NCI-H524 (cell line): ENCODE results near the gene ANKRD13C.

Experiments
- DNase-seq, 2 experiments: peaks; one replicate each; lab custom pipeline; 2025; lab: John Stamatoyannopoulos, UW

ANKRD13C gene

DNA sequence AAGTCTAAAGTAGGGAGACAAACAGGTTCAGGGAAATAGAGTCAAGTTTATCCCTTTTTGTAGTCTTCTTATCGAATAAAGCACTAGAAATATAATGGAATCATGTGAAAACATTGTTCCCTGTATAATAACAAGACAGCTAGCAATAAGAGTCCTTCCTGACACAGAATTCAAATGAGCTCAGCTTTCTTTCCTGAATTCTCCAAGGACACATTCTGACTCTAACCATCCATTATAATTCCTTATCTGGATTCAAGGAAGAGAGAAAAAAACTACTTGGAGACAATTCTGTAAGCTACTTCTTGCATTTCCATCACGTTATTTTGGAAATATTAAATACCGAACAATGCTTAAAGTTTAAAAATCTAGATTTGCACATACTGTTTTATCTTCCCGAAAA, 58.8 kb downstream of the ANKRD13C start:
- DNase-seq, result no peak

DNA sequence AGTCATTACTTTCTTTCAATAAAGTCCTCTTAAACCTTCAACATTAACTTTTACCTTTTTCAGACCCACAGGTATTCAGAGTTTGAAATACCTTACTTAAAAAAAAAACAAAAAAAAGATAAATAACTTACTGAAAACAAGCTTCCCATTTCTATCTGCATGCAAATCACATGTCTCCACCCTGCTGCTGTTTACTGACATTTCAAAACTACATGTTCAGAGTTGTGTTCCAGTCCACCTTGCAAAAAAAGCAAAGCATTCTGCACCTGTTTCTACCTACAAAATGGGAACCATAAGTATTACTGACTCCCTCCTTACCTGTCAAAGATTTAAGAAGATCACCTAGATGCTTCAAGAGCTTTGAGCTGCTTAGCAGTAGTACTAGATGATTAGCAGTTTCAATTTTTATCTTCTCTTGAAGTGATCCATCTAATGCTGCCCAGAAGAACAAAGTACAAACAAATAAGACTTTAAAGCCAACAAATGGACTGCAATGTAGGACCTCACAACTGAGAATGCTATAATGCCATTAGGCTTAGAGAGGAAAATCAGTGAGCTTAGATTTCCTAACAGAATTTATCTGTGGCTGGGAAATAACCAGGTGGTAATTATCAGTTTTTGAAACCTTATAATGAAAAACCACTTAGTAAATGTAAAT, 61.2 kb downstream of the ANKRD13C start:
- no peak for DNase-seq

GRCh38 chr1:70290218-70290617, 64.3 kb downstream of the ANKRD13C start:
- DNase-seq, result no peak

- no peak for DNase-seq
Observed at GRCh38 chr1:70288166-70288565, 66.4 kb downstream of the ANKRD13C start.

- no peak for DNase-seq
Observed at GRCh38 chr1:70286453-70286852, 68.1 kb downstream of the ANKRD13C start.

DNA sequence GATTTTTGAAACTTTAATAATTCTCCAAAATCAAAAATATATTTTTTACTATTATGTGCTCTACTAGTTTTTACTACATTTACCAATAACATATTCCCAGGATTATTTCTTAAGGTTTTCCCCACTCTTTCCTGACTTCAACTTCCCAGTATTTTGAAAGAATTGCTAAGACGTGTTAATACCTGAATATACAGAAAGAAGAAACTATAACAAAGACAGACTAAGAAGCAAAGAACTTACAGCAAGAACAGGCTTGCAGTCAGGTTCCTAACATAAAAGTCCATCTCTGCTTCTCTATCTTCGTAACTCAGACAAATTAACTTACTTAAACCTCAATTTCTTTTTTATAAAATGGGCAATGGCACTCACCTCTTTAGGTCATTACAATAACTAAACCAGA, 70.2 kb downstream of the ANKRD13C start:
- DNase-seq, result no peak

GRCh38 chr1:70278710-70279109, 75.8 kb downstream of the ANKRD13C start:
- no peak for DNase-seq

GRCh38 chr1:70277875-70278274, 76.6 kb downstream of the ANKRD13C start:
- no peak for DNase-seq

GRCh38 chr1:70265946-70266345, 88.6 kb downstream of the ANKRD13C start:
- no peak for DNase-seq

DNA sequence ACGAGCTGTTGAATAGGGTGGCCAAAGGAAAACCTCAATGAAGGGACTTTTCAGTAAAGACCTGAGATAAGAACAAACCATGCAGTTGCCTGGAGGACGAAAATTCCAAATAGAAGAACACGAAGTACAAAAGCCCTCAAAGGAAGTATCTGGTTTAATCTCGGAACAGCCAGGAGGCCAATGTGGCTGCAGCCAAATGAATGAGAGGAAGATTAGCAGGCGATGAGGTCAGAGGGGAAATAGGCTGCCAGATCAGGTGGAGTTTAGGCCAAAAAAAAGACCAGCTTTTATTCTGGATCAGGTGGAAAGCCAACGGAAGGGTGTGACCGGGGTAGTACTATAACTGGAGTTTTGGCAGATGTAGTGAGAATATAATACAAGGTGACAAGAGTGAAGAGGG, 89.7 kb downstream of the ANKRD13C start:
- no peak for DNase-seq

- DNase-seq, result no peak
Observed at GRCh38 chr1:70256664-70257063, 97.9 kb downstream of the ANKRD13C start.

DNA sequence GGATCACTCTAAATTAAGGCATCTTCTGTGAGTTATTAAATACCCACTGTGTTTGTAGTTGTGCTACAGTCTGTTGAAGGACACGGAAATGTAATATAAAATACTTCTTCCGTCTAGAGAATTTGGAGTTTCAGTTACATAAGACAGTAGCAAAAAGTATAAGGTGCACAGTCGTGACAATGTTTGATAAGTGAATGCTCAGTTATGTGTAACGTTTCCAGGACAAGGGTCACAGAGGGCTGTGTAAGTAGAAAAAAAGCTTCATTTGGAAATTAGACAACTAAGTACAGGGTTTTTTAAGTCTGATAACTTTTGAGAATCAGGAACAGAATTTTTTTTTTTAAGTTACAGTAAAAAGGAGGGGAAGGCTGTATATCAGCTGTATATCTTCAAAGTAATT, 105.8 kb downstream of the ANKRD13C start:
- no peak for DNase-seq

- no peak for DNase-seq
Observed at GRCh38 chr1:70247768-70248167, 106.8 kb downstream of the ANKRD13C start.

DNA sequence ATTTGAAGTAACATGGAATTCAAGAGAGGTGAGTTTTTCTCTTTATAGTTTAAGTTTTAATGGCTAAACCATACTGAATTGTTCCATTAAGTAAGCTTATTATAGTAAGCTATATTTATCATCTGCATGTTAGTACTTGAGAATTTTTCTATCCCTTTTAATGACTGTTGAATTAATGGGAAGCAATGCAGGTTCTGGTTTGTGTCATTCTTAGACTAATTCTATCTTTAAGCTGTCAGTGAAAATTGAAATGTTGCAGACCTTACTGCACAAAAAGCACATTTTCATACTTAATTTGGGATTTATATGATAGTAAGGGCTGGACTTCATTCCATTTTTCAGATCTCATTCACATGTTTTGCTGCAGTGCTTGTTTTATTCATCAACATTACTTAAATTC, 107.4 kb downstream of the ANKRD13C start:
- DNase-seq, result no peak

GRCh38 chr1:70239940-70240339, 114.6 kb downstream of the ANKRD13C start:
- DNase-seq, result no peak

- no peak for DNase-seq
Observed at GRCh38 chr1:70234733-70235132, 119.8 kb downstream of the ANKRD13C start.

GRCh38 chr1:70231475-70231874, 123.0 kb downstream of the ANKRD13C start:
- DNase-seq, result no peak

- DNase-seq, result no peak
Observed at GRCh38 chr1:70228670-70229069, 125.9 kb downstream of the ANKRD13C start.

- peak in 1 of 2 experiments; percentile 5 for DNase-seq
Observed at GRCh38 chr1:70227439-70227838, 127.1 kb downstream of the ANKRD13C start.

- DNase-seq, result no peak
Observed at GRCh38 chr1:70224954-70225353, 129.6 kb downstream of the ANKRD13C start.

GRCh38 chr1:70222716-70223235, 131.7 kb downstream of the ANKRD13C start:
- no peak for DNase-seq

- peak; percentile 89 for DNase-seq
Observed at GRCh38 chr1:70221238-70222121, 133.0 kb downstream of the ANKRD13C start, which contains the start of gene SRSF11. SRSF11 (plus strand) TSS chr1:70221380; CDS start chr1:70221637, 257 bp downstream.
